Natural killer cell (primary cell): ENCODE data around the gene LHPP. TPM values are rescaled to one million over a fixed set of nuclear protein-coding genes. Genes with fewer than 3 reads are reported as not detected.

Experiments used
- ATAC-seq, 3 donors: fragments of 150-1000 bp in 2 of 3; fragments of 200-7000 bp in 1 of 3; cut with Tn5 transposase; 1 replicate in 1 of 3; 2 replicates in 2 of 3; pipeline ENCODE4 v1.10.0; 2021; ENCODE audit warnings: mild to moderate bottlenecking in 2 of 3, moderate library complexity in 2 of 3
- DNase-seq, 2 donors: peaks; one replicate each; pipeline versions ENCODE4 v3.0.0 to v3.0.0-alpha.2; 2013 to 2021; ENCODE audit warnings: mixed read lengths in 1 of 2
- H3K27ac ChIP-seq: one replicate; pipeline ENCODE4 v1.5.1; 2013; ENCODE audit warnings: mild to moderate bottlenecking, low read length
- H3K27me3 ChIP-seq: one replicate; pipeline ENCODE4 v1.6.1; 2013; ENCODE audit warnings: low read length; ENCODE audit not compliant: control insufficient read depth, insufficient read depth
- H3K36me3 ChIP-seq: one replicate; pipeline ENCODE4 v1.6.1; 2013; ENCODE audit warnings: low read length; ENCODE audit not compliant: control insufficient read depth, insufficient read depth
- H3K4me1 ChIP-seq: one replicate; pipeline ENCODE4 v1.6.1; 2013; ENCODE audit warnings: low read length; ENCODE audit not compliant: control insufficient read depth, insufficient read depth
- H3K4me3 ChIP-seq: one replicate; pipeline ENCODE4 v1.5.1; 2013; ENCODE audit warnings: low read length
- H3K9me3 ChIP-seq: one replicate; pipeline ENCODE4 v1.6.1; 2013; ENCODE audit warnings: low read length; ENCODE audit not compliant: control insufficient read depth, insufficient read depth
- H3K27ac Mint-ChIP-seq, 2 donors: one replicate each; pipeline ENCODE4 v1.8.0; 2022; ENCODE audit warnings: mild to moderate bottlenecking in 2 of 2, mixed read lengths in 2 of 2, moderate library complexity in 1 of 2
- H3K27me3 Mint-ChIP-seq, 2 donors: one replicate each; pipeline ENCODE4 v1.8.0; 2022; ENCODE audit warnings: low read depth in 2 of 2, mixed read lengths in 2 of 2
- H3K36me3 Mint-ChIP-seq: one replicate; pipeline ENCODE4 v1.8.0; 2022; ENCODE audit warnings: mixed read lengths
- H3K4me1 Mint-ChIP-seq, 2 donors: one replicate each; pipeline ENCODE4 v1.8.0; 2022; ENCODE audit warnings: mixed read lengths in 2 of 2
- H3K4me3 Mint-ChIP-seq: one replicate; pipeline ENCODE4 v1.8.0; 2022; ENCODE audit warnings: mild to moderate bottlenecking, moderate library complexity, mixed read lengths
- H3K9me3 Mint-ChIP-seq, 2 donors: one replicate each; pipeline ENCODE4 v1.8.0; 2022; ENCODE audit warnings: mixed read lengths in 2 of 2
- CTCF ChIP-seq: fragments of 200-600 bp; IDR thresholded peaks from one replicate; pipeline ENCODE4 v1.8.0; 2022; ENCODE audit warnings: antibody characterized with exemption
- WGBS: methylation state at CpG from one replicate; pipeline ENCODE4 v1.1.7; 2013; ENCODE audit warnings: missing lambda C conversion rate; ENCODE audit not compliant: insufficient coverage; 5-methylcytosine and 5-hydroxymethylcytosine counted together
- intact Hi-C: fragments of 100-400 bp; cut with micrococcal nuclease; formaldehyde crosslinking; loops from one replicate; pipeline ENCODE4 v1.14.2; 2022
- total RNA-seq, 4 donors: library from RNA; stranded (reverse); fragments of 120-200 nt in 1 of 4; gene quantifications; one replicate each; pipeline versions ENCODE4 v1.2.3 to v1.2.4, GENCODE V29; 2013 to 2022

The LHPP gene
- total RNA-seq, 3 donors from 2014 or later (not counting 1 experiment from before 2014, with no cell fraction given) = 12.3 to 19.3 (median 14.8) TPM

DNA sequence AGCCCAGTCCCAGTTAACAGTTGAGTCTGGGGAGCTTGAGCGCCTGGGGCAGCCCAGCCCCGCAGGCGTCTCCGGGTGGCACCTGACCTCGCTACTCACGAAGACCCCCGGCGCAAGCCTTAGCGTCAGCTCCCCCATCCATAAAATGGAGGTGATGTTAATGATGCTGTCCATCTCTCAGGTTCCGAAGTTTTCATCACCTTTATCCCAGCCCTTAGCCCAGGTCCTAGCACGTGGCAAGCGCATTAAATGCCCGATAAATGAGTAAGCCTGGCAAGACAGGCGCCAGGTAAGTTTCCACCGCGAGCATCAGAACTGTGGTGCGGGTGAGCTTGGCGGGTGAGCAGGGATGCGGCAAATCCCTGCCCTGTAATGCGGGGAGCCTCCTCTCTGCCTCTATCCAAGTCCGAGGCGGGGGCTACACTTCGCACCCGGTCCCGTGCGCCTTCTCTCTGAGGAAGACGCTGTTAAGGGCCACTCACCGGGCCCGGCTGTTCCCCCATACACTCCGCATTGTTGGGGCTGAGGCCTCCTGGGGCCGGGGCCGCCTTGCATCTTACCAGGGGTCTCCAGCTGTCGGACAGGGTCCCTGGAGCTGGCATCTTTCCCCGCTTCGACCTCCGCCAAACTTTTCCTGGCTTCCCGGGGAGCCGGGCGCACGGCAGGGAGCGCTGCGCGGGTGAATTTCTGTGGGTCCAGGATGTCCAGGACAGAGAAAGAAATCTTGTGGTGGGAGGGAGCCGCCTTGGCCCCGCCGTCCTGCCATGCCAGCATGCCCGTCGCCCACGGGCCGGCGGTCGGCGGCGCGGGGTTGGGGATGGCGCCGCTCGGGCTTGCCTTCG, 12.2 kb upstream of the LHPP start:
- H3K27me3 ChIP-seq = peaks cover 34% of the 10 kb centered on the region
- no peak overlapping the region for H3K27ac Mint-ChIP-seq
- peaks cover 6% of the 10 kb centered on the region for H3K4me1 ChIP-seq
- H3K9me3 Mint-ChIP-seq = no peaks in the 10 kb centered on the region
- ATAC-seq (no peak), DNase-seq (no peak)
- H3K36me3 Mint-ChIP-seq = no peaks in the 10 kb centered on the region
- H3K9me3 ChIP-seq = no peaks in the 10 kb centered on the region
- no peak overlapping the region for H3K27ac ChIP-seq
- no peak for TF ChIP-seq CTCF
- 4% methylated on average over 58 of the region's 59 CpGs for WGBS
- peaks cover 63 to 74% of the 10 kb centered on the region in 2 donors for H3K27me3 Mint-ChIP-seq
- no peak overlapping the region for H3K4me3 Mint-ChIP-seq
- intact Hi-C loops = no loop called here
- no peak overlapping the region for H3K4me3 ChIP-seq
- H3K4me1 Mint-ChIP-seq = peaks cover 0 to 8% of the 10 kb centered on the region in 2 donors
- no peaks in the 10 kb centered on the region for H3K36me3 ChIP-seq

DNA sequence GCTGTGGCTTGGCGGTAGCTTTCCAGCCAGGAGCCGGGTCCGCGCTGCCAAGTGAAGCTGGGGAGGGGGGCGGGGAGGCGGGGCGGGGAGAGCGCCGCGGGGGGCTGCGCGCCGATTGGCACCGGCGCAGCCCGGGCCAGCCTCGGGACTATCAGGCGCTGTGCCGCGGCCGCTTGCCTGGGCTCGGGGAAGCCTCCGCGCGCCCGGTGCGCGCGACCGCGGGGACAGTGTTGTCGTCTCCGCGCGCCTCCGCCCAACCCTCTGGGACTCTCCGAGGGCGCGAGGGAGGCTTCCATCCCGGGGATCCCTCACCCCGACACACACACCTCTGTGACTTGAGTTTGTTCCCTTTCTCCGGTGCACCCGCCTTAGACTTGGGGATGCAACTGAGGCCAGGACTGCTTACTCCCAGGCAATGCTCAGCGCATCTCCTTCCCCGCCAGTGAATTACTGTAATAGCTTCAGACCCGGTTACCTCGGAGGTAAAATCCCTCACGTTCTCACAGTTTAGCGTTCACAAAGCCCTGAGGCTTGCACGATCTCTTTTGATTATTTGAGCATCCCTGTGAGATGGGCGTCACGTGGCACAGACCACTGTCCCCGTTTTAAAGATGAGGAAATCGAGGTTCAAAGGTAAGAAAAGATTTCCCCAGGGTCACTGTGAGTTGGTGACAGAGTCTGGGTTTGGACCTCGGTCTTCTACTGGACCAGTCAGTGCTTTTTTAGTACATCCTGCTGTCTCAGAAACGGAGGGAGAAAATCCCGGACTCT, 11.4 kb upstream of the LHPP start, which contains the start of gene NKX1-2:
Gene NKX1-2 (minus strand): TSS at position 24 of the 771 bp plus-strand sequence. CDS start 92 bp downstream, outside the sequence.
- Mint-ChIP-seq H3K4me3 (no peak within 1 kb of the TSS), H3K9me3 (no peaks in the 10 kb centered on the region), H3K27me3 (peaks cover 63 to 74% of the 10 kb centered on the region in 2 donors), H3K36me3 (no peaks in the 10 kb centered on the region), H3K27ac (no peak within 1 kb of the TSS), H3K4me1 (peaks cover 0 to 8% of the 10 kb centered on the region in 2 donors)
- WGBS = 1% methylated on average over 57 of the region's 57 CpGs
- H3K9me3 ChIP-seq = no peaks in the 10 kb centered on the region
- H3K36me3 ChIP-seq = no peaks in the 10 kb centered on the region
- peaks cover 6% of the 10 kb centered on the region for H3K4me1 ChIP-seq
- H3K27me3 ChIP-seq = peaks cover 34% of the 10 kb centered on the region
- no peak for ATAC-seq
- no peak within 1 kb of the TSS for H3K27ac ChIP-seq
- intact Hi-C loops = no loop called here
- DNase-seq = no peak
- TF ChIP-seq CTCF = no peak
- no peak within 1 kb of the TSS for H3K4me3 ChIP-seq

GRCh38 chr10:124450783-124451057, 10.9 kb upstream of the LHPP start:
- no peak overlapping the region for H3K4me3 Mint-ChIP-seq
- peaks cover 34% of the 10 kb centered on the region for H3K27me3 ChIP-seq

More at GRCh38 chr10:124450783-124451057, 10.9 kb upstream of the LHPP start:
- TF ChIP-seq CTCF = no peak
- intact Hi-C loops = no loop called here
- H3K4me3 ChIP-seq = no peak overlapping the region
- peaks cover 6% of the 10 kb centered on the region for H3K4me1 ChIP-seq
- H3K9me3 ChIP-seq = no peaks in the 10 kb centered on the region
- Mint-ChIP-seq H3K36me3 (no peaks in the 10 kb centered on the region), H3K4me1 (peaks cover 0 to 8% of the 10 kb centered on the region in 2 donors), H3K27me3 (peaks cover 65 to 74% of the 10 kb centered on the region in 2 donors), H3K27ac (no peak overlapping the region), H3K9me3 (no peaks in the 10 kb centered on the region)
- no peak overlapping the region for H3K27ac ChIP-seq
- DNase-seq (no peak), ATAC-seq (no peak)
- H3K36me3 ChIP-seq = no peaks in the 10 kb centered on the region
- 11% methylated on average over 5 of the region's 5 CpGs for WGBS
